Measurements from ENCODE around the gene POU6F2. TPM values are rescaled to one million over a fixed set of nuclear protein-coding genes. Genes with fewer than 3 reads are reported as not detected.

Gene POU6F2
- total RNA-seq, 1 experiment from 2014 or later = 3.9 TPM

DNA sequence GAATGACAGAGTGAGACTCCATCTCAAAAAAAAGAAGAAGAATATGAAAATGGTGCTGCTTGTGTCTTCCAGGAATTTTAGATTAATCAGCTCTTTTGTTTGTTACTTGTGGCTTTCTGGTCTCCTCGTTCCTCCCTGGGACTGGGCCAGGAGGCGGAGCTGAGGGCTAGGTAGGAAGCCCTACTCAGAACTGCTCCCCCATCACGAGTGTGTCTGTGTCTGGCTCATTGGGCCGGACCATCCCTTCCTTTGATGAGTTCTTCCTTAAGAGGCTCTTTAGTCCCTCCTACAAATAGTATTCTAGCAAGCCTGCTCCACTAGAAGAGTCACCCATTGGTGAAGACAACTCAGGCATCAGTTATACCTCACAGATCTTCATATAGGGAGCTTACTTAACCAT lies 531.7 kb downstream of the POU6F2 start:
- Mint-ChIP-seq H3K36me3 (ENCODE audit: insufficient read depth, unreplicated experiment) (no peaks in the 10 kb centered on the region), H3K9me3 (ENCODE audit: unreplicated experiment) (peaks cover 13% of the 10 kb centered on the region), H3K4me1 (ENCODE audit: low read depth, unreplicated experiment) (no peaks in the 10 kb centered on the region), H3K27me3 (ENCODE audit: insufficient read depth, unreplicated experiment) (peaks cover 5% of the 10 kb centered on the region), H3K4me3 (ENCODE audit: unreplicated experiment) (no peak overlapping the region), H3K27ac (ENCODE audit: unreplicated experiment) (no peak overlapping the region)
- ChIA-PET POLR2A (no interaction called here), CTCF (no interaction called here)
- Histone ChIP-seq H3K4me3 (ENCODE audit: low read depth, low read length) (no peak overlapping the region), H3K4me1 (no peaks in the 10 kb centered on the region), H3K27me3 (replicated peaks; ENCODE audit: control insufficient read depth, insufficient read depth, low read length) (no peaks in the 10 kb centered on the region), H3K36me3 (ENCODE audit: control insufficient read depth, insufficient read depth, low read length) (no peaks in the 10 kb centered on the region), H3K9me3 (no peaks in the 10 kb centered on the region)
- BruUV-seq (replicated peaks) = no TSS peak
- no peak for DNase-seq
- intact Hi-C loops (cut with micrococcal nuclease; ENCODE audit: unreplicated experiment) = no loop called here
- TF ChIP-seq, protein P1, sequence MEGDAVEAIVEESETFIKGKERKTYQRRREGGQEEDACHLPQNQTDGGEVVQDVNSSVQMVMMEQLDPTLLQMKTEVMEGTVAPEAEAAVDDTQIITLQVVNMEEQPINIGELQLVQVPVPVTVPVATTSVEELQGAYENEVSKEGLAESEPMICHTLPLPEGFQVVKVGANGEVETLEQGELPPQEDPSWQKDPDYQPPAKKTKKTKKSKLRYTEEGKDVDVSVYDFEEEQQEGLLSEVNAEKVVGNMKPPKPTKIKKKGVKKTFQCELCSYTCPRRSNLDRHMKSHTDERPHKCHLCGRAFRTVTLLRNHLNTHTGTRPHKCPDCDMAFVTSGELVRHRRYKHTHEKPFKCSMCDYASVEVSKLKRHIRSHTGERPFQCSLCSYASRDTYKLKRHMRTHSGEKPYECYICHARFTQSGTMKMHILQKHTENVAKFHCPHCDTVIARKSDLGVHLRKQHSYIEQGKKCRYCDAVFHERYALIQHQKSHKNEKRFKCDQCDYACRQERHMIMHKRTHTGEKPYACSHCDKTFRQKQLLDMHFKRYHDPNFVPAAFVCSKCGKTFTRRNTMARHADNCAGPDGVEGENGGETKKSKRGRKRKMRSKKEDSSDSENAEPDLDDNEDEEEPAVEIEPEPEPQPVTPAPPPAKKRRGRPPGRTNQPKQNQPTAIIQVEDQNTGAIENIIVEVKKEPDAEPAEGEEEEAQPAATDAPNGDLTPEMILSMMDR (IDR thresholded peaks at IDR 0.05; ENCODE audit: insufficient read depth in 1 of 2, low read depth in 1 of 2, low read length in 1 of 2, severe bottlenecking in 1 of 2, unreplicated experiment in 1 of 2) = no peak

GRCh38 chr7:39509912-39510311 lies 532.2 kb downstream of the POU6F2 start:
- Histone ChIP-seq H3K4me3 (ENCODE audit: low read depth, low read length) (no peak overlapping the region), H3K9me3 (no peaks in the 10 kb centered on the region), H3K36me3 (ENCODE audit: control insufficient read depth, insufficient read depth, low read length) (no peaks in the 10 kb centered on the region), H3K27me3 (replicated peaks; ENCODE audit: control insufficient read depth, insufficient read depth, low read length) (no peaks in the 10 kb centered on the region), H3K4me1 (no peaks in the 10 kb centered on the region)
- POLR2A ChIA-PET = no interaction called here
- peaks cover 13% of the 10 kb centered on the region for H3K9me3 Mint-ChIP-seq (ENCODE audit: unreplicated experiment)
- no peak overlapping the region for H3K4me3 Mint-ChIP-seq (ENCODE audit: unreplicated experiment)
- TF ChIP-seq, protein P1 (IDR thresholded peaks at IDR 0.05; ENCODE audit: insufficient read depth in 1 of 2, low read depth in 1 of 2, low read length in 1 of 2, severe bottlenecking in 1 of 2, unreplicated experiment in 1 of 2) = no peak
- H3K27me3 Mint-ChIP-seq (ENCODE audit: insufficient read depth, unreplicated experiment) = peaks cover 7% of the 10 kb centered on the region
- H3K36me3 Mint-ChIP-seq (ENCODE audit: insufficient read depth, unreplicated experiment) = no peaks in the 10 kb centered on the region
- intact Hi-C loops (cut with micrococcal nuclease; ENCODE audit: unreplicated experiment) = no loop called here
- no peaks in the 10 kb centered on the region for H3K4me1 Mint-ChIP-seq (ENCODE audit: low read depth, unreplicated experiment)
- no peak for DNase-seq
- H3K27ac Mint-ChIP-seq (ENCODE audit: unreplicated experiment) = no peak overlapping the region
- no TSS peak for BruUV-seq (replicated peaks)
- CTCF ChIA-PET = interaction anchor here (0.6 kb wide), 1 partner anchor 1295 kb away, joined by 4 read pairs; no protein-coding TSS in a partner anchor

DNA sequence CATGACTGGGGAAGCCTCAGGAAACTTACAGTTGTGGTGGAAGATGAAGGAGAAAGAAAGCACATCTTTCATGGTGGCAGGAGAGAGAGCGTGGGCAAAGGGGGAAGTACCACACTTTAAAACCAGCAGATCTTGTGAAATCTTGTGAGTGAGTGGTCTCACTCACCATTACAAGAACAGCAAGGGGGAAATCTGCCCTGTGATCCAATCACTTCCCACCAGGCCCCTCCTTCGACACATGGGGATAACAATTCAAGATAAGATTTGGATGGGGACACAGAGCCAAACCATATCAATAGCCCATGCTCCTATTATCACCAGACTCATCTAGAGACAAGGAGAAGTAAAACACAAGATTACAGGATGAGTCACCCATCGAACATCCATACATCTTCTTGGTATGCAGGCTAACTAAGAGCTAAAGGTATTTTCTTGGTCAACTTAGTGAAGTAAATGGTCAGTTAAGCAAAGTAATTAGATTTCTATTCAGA lies 533.2 kb downstream of the POU6F2 start:
- Mint-ChIP-seq H3K27ac (ENCODE audit: unreplicated experiment) (no peak overlapping the region), H3K4me3 (ENCODE audit: unreplicated experiment) (no peak overlapping the region), H3K36me3 (ENCODE audit: insufficient read depth, unreplicated experiment) (no peaks in the 10 kb centered on the region), H3K4me1 (ENCODE audit: low read depth, unreplicated experiment) (no peaks in the 10 kb centered on the region), H3K9me3 (ENCODE audit: unreplicated experiment) (peaks cover 13% of the 10 kb centered on the region), H3K27me3 (ENCODE audit: insufficient read depth, unreplicated experiment) (peaks cover 8% of the 10 kb centered on the region)
- no peaks in the 10 kb centered on the region for H3K4me1 ChIP-seq
- no peaks in the 10 kb centered on the region for H3K27me3 ChIP-seq (replicated peaks; ENCODE audit: control insufficient read depth, insufficient read depth, low read length)
- DNase-seq = no peak
- TF ChIP-seq, protein P1 (IDR thresholded peaks at IDR 0.05; ENCODE audit: insufficient read depth in 1 of 2, low read depth in 1 of 2, low read length in 1 of 2, severe bottlenecking in 1 of 2, unreplicated experiment in 1 of 2) = no peak
- ChIA-PET POLR2A (no interaction called here), CTCF (no interaction called here)
- no peaks in the 10 kb centered on the region for H3K9me3 ChIP-seq
- H3K36me3 ChIP-seq (ENCODE audit: control insufficient read depth, insufficient read depth, low read length) = no peaks in the 10 kb centered on the region
- no peak overlapping the region for H3K4me3 ChIP-seq (ENCODE audit: low read depth, low read length)
- intact Hi-C loops (cut with micrococcal nuclease; ENCODE audit: unreplicated experiment) = no loop called here
- no TSS peak for BruUV-seq (replicated peaks)

All from Caco-2 (cell line).